ENCODE measurements around the gene PLPP3.

Gene PLPP3

DNA sequence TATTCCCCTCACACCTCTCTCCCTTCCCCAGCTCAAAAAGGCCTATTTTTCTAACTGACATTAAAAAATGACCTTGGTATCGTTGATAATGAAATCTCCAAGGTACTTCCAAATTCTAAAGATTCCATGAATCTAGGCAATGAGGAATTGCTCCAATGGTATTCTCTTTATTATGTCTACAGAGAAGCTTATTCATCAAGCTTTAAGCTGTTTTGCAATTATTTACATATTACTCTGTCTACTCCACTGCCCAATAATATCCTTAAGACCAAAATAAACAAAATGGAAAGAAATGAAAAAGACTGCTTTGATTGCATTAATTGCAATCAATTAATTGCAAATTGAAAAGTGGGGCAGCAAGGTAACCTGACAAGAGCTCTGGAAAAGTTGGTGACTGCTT is 7.9 kb downstream of the PLPP3 start:
- Histone ChIP-seq H3K9me3 (ENCODE audit: low read length) (no peaks in the 10 kb centered on the region), H3K4me3 (ENCODE audit: low read depth, low read length, poor library complexity, severe bottlenecking) (no peak overlapping the region), H3K9ac (ENCODE audit: low read length) (no peak overlapping the region), H3K4me1 (ENCODE audit: insufficient read depth, low read length, severe bottlenecking) (no peaks in the 10 kb centered on the region), H3K9me2 (ENCODE audit: low read depth, low read length) (no peaks in the 10 kb centered on the region), H3F3A (ENCODE audit: insufficient read depth, low read length) (no peaks in the 10 kb centered on the region), H2AFZ (ENCODE audit: low read length) (no peak overlapping the region), H3K4me2 (ENCODE audit: low read length) (no peak overlapping the region), H3K79me2 (ENCODE audit: insufficient read depth, low read length) (no peaks in the 10 kb centered on the region), H4K20me1 (ENCODE audit: insufficient read depth, low read length) (no peaks in the 10 kb centered on the region), H3K36me3 (ENCODE audit: insufficient read depth, low read length) (no peaks in the 10 kb centered on the region), H3K27ac (ENCODE audit: low read depth, low read length, poor library complexity, severe bottlenecking) (no peak overlapping the region), H3K27me3 (ENCODE audit: insufficient read depth, low read length) (no peaks in the 10 kb centered on the region)
- TF ChIP-seq EZH2 (IDR thresholded peaks at IDR 0.05; ENCODE audit: borderline replicate concordance, low read length), result no peak
- TF ChIP-seq, protein P1, sequence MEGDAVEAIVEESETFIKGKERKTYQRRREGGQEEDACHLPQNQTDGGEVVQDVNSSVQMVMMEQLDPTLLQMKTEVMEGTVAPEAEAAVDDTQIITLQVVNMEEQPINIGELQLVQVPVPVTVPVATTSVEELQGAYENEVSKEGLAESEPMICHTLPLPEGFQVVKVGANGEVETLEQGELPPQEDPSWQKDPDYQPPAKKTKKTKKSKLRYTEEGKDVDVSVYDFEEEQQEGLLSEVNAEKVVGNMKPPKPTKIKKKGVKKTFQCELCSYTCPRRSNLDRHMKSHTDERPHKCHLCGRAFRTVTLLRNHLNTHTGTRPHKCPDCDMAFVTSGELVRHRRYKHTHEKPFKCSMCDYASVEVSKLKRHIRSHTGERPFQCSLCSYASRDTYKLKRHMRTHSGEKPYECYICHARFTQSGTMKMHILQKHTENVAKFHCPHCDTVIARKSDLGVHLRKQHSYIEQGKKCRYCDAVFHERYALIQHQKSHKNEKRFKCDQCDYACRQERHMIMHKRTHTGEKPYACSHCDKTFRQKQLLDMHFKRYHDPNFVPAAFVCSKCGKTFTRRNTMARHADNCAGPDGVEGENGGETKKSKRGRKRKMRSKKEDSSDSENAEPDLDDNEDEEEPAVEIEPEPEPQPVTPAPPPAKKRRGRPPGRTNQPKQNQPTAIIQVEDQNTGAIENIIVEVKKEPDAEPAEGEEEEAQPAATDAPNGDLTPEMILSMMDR (IDR thresholded peaks at IDR 0.05; ENCODE audit: low read length), result no peak

DNA sequence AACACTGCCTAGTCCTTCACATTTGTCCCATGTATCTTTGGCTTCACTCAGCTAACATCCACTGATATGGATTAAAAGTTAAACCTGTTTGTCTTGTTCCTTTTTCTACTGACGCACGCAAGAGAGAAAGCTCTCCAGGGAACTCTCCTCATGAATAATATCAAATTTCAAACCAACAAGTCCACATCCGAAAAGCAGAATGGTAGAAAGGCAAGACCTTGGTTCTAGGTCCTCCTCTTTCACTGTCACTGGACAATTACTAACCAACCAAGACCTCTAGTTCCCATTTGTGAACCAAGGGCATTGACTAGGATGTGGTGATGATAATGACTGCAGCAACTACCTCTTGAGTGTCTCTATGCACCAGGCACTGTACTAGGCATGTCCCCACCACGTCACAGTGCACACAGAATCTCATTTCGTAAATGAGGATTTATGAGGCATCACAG is 8.4 kb downstream of the PLPP3 start:
- Histone ChIP-seq H3K4me2 (ENCODE audit: low read length) (no peak overlapping the region), H3K79me2 (ENCODE audit: insufficient read depth, low read length) (no peaks in the 10 kb centered on the region), H3K36me3 (ENCODE audit: insufficient read depth, low read length) (no peaks in the 10 kb centered on the region), H3K4me3 (ENCODE audit: low read depth, low read length, poor library complexity, severe bottlenecking) (no peak overlapping the region), H2AFZ (ENCODE audit: low read length) (no peak overlapping the region), H3F3A (ENCODE audit: insufficient read depth, low read length) (no peaks in the 10 kb centered on the region), H3K4me1 (ENCODE audit: insufficient read depth, low read length, severe bottlenecking) (no peaks in the 10 kb centered on the region), H3K27ac (ENCODE audit: low read depth, low read length, poor library complexity, severe bottlenecking) (no peak overlapping the region), H3K9ac (ENCODE audit: low read length) (no peak overlapping the region), H4K20me1 (ENCODE audit: insufficient read depth, low read length) (no peaks in the 10 kb centered on the region), H3K9me2 (ENCODE audit: low read depth, low read length) (no peaks in the 10 kb centered on the region), H3K9me3 (ENCODE audit: low read length) (no peaks in the 10 kb centered on the region), H3K27me3 (ENCODE audit: insufficient read depth, low read length) (peaks cover 1% of the 10 kb centered on the region; the same call in 1 of the 2 replicates)
- TF ChIP-seq EZH2 (IDR thresholded peaks at IDR 0.05; ENCODE audit: borderline replicate concordance, low read length), result no peak
- TF ChIP-seq, protein P1 (IDR thresholded peaks at IDR 0.05; ENCODE audit: low read length), result no peak

DNA sequence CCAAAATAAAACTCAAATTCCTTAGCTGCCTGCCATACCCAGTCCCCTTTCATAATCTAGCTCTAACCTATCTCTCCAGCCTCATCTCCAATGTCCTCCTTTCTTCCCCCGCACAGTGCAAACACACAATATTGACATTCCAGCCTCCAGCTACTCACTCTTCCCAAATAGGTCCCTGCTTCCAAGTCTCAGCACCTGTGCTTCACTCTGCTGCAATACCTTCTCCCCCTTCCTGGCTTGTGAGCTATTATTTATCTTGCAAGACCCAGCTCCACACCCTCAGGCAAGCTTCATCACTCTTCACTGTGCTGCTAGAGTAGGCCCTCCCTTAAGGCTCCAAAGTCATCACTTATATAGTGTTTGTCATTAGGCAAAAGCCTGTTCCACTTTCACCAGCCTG is 9.7 kb downstream of the PLPP3 start:
- Histone ChIP-seq H3K36me3 (ENCODE audit: insufficient read depth, low read length) (no peaks in the 10 kb centered on the region), H3K27ac (ENCODE audit: low read depth, low read length, poor library complexity, severe bottlenecking) (no peak overlapping the region)
- no peak for TF ChIP-seq EZH2 (IDR thresholded peaks at IDR 0.05; ENCODE audit: borderline replicate concordance, low read length)
- TF ChIP-seq, protein P1 (IDR thresholded peaks at IDR 0.05; ENCODE audit: low read length), result no peak

More for the DNA sequence above, 9.7 kb downstream of the PLPP3 start:
- no peaks in the 10 kb centered on the region for H3F3A ChIP-seq (ENCODE audit: insufficient read depth, low read length)
- H3K79me2 ChIP-seq (ENCODE audit: insufficient read depth, low read length), result no peaks in the 10 kb centered on the region
- no peak overlapping the region for H3K4me2 ChIP-seq (ENCODE audit: low read length)
- H3K4me3 ChIP-seq (ENCODE audit: low read depth, low read length, poor library complexity, severe bottlenecking), result no peak overlapping the region
- peaks cover 4% of the 10 kb centered on the region; the same call in 1 of the 2 replicates for H3K27me3 ChIP-seq (ENCODE audit: insufficient read depth, low read length)
- no peak overlapping the region for H3K9ac ChIP-seq (ENCODE audit: low read length)
- no peak overlapping the region for H2AFZ ChIP-seq (ENCODE audit: low read length)
- H3K9me3 ChIP-seq (ENCODE audit: low read length), result no peaks in the 10 kb centered on the region
- H3K9me2 ChIP-seq (ENCODE audit: low read depth, low read length), result no peaks in the 10 kb centered on the region
- H4K20me1 ChIP-seq (ENCODE audit: insufficient read depth, low read length), result no peaks in the 10 kb centered on the region
- no peaks in the 10 kb centered on the region for H3K4me1 ChIP-seq (ENCODE audit: insufficient read depth, low read length, severe bottlenecking)
